GM12878 (cell line): ENCODE measurements around the gene RAB43. TPM values are rescaled to one million over a fixed set of nuclear protein-coding genes. Genes with fewer than 3 reads are reported as not detected.
"Not testable (repeated sequence)": the region's sequence is repeated elsewhere in the genome, so short reads cannot be mapped to it uniquely, and the experiment has no call there.

Experiments used
- ATAC-seq: fragments of 200-7000 bp; cut with Tn5 transposase; 3 replicates; pipeline ENCODE4 v1.9.1; 2020; ENCODE audit warnings: mild to moderate bottlenecking, moderate library complexity
- BruUV-seq: library from RNA; stranded (reverse); fragments of 400-500 nt; replicated peaks from 2 replicates; lab custom pipeline; 2021; lab: Mats Ljungman, UMichigan
- CTCF ChIA-PET: fragments of 300-600 bp; sonication (Branson Sonifier 250); formaldehyde crosslinking; extraction: SDS; loops from one replicate; lab custom pipeline; 2021; ENCODE audit warnings: inconsistent platforms; lab: Yijun Ruan, JAX
- POLR2A ChIA-PET: fragments of 350-600 bp; formaldehyde crosslinking; extraction: SDS; loops from one replicate; lab custom pipeline; 2021; ENCODE audit warnings: inconsistent platforms; lab: Charles Lee
- RAD21 ChIA-PET: fragments of 300-600 bp; sonication (Branson Sonifier 250); formaldehyde crosslinking; loops from one replicate; lab custom pipeline; 2023; ENCODE audit warnings: antibody characterized with exemption; ENCODE audit not compliant: unreplicated experiment; lab: Charles Lee
- SMC1A ChIA-PET: fragments of 300-600 bp; sonication (Branson Sonifier 250); formaldehyde crosslinking; loops from one replicate; lab custom pipeline; 2023; ENCODE audit not compliant: unreplicated experiment, uncharacterized antibody; lab: Charles Lee
- DNase-seq: peaks from one replicate; pipeline ENCODE4 v3.0.0-alpha.2; 2011; ENCODE audit warnings: low read depth, low spot score
- FAIRE-seq: peaks from 3 replicates; lab custom pipeline; 2011; peaks lifted over from hg19 to GRCh38; lab: Jason Lieb, UNC
- H2AFZ ChIP-seq: 2 replicates; pipeline ENCODE4 v1.6.0; 2011; ENCODE audit warnings: low read depth, low read length, control low read depth; ENCODE audit not compliant: control insufficient read depth
- H3K27ac ChIP-seq: 2 replicates; pipeline ENCODE4 v1.5.1; 2011; ENCODE audit warnings: control low read depth; ENCODE audit not compliant: control insufficient read depth, insufficient read depth
- H3K27me3 ChIP-seq, 2 experiments: replicated peaks in 1 of 2; 2 replicates each; pipeline versions ENCODE4 v1.6.0 to v1.6.1; 2011; ENCODE audit warnings: low read length in 1 of 2; ENCODE audit not compliant: control insufficient read depth in 2 of 2, insufficient read depth in 2 of 2
- H3K36me3 ChIP-seq, 2 experiments: 2 replicates each; pipeline ENCODE4 v1.5.1; 2011; ENCODE audit warnings: low read length in 1 of 2; ENCODE audit not compliant: control insufficient read depth in 2 of 2, insufficient read depth in 2 of 2
- H3K4me1 ChIP-seq: 2 replicates; pipeline ENCODE4 v1.6.1; 2011; ENCODE audit warnings: mild to moderate bottlenecking, low read length, moderate library complexity, mixed read lengths; ENCODE audit not compliant: control insufficient read depth, insufficient read depth
- H3K4me2 ChIP-seq: 2 replicates; pipeline ENCODE4 v1.6.0; 2011; ENCODE audit warnings: control low read depth; ENCODE audit not compliant: control insufficient read depth, insufficient read depth
- H3K4me3 ChIP-seq: fragments of 200-600 bp; sonication (generic); 2 replicates; pipeline ENCODE4 v1.5.1; 2016
- H3K79me2 ChIP-seq: 2 replicates; pipeline ENCODE4 v1.6.0; 2011; ENCODE audit warnings: low read length; ENCODE audit not compliant: control insufficient read depth, insufficient read depth
- H3K9ac ChIP-seq: 2 replicates; pipeline ENCODE4 v1.8.0; 2011; ENCODE audit warnings: low read length, control low read depth, mixed read lengths; ENCODE audit not compliant: control insufficient read depth, insufficient read depth
- H3K9me3 ChIP-seq: replicated peaks from 3 replicates; pipeline ENCODE4 v1.5.1; 2011; ENCODE audit warnings: mild to moderate bottlenecking, low read length; ENCODE audit not compliant: control insufficient read depth, insufficient read depth
- H4K20me1 ChIP-seq: 2 replicates; pipeline ENCODE4 v1.6.0; 2011; ENCODE audit not compliant: control insufficient read depth, insufficient read depth
- BRCA1 ChIP-seq: IDR thresholded peaks from 2 replicates; pipeline ENCODE4 v1.6.1; 2011; ENCODE audit warnings: low read depth, low read length, improper control_type of control experiment
- CEBPZ ChIP-seq: fragments of 150-350 bp; IDR thresholded peaks from 2 replicates; pipeline ENCODE4 v1.6.1; 2016; ENCODE audit warnings: low read depth, low read length
- EED ChIP-seq: sonication (generic); IDR thresholded peaks from 2 replicates; pipeline ENCODE4 v1.6.1; 2016; ENCODE audit warnings: antibody characterized with exemption, low read depth
- NFYB ChIP-seq: IDR thresholded peaks from 2 replicates; pipeline ENCODE4 v1.6.1; 2011; ENCODE audit warnings: low read depth, mild to moderate bottlenecking, low read length, improper control_type of control experiment, moderate library complexity; ENCODE audit not compliant: insufficient read depth
- WGBS: methylation state at CpG from one replicate; pipeline ENCODE4 v1.1.6; 2016; ENCODE audit warnings: low lambda C conversion rate; ENCODE audit not compliant: insufficient replicate concordance, insufficient coverage; ENCODE audit errors: missing lambda C conversion rate; 5-methylcytosine and 5-hydroxymethylcytosine counted together
- in situ Hi-C: fragments of 300-500 bp; cut with MboI; formaldehyde crosslinking; loops from 9 replicates; pipeline ENCODE4 v1.14.3; 2018; ENCODE audit warnings: mixed read lengths
- intact Hi-C: fragments of 100-400 bp; cut with micrococcal nuclease; formaldehyde crosslinking; loops from one replicate; pipeline ENCODE4 v1.14.2; 2022; ENCODE audit not compliant: unreplicated experiment
- polyA plus RNA-seq, 11 experiments: library from polyadenylated mRNA; depleted of rRNA in 4 of 11; unstranded in 6 of 11; stranded (reverse) in 5 of 11; fragments of >200 nt; fragmentation: Nextera tagmentation in 4 of 11; fragmentation: Illumina TruSeq in 1 of 11; extraction: Ambion mirVana in 4 of 11; extraction: Trizol in 1 of 11; gene quantifications; 1 replicate in 1 of 11; 2 replicates in 10 of 11; pipeline versions ENCODE4 v1.2.1 to v1.2.3, GENCODE V29; 2011 to 2016; ENCODE audit warnings: inconsistent platforms in 2 of 11, missing spikeins in 2 of 11, low read depth in 1 of 11
- total RNA-seq, 4 experiments: library from RNA; depleted of rRNA in 3 of 4; stranded (reverse); fragments of >200 nt in 3 of 4; fragmentation: Illumina TruSeq in 1 of 4; extraction: Trizol in 1 of 4; gene quantifications; 2 replicates each; pipeline versions ENCODE4 v1.2.1 to v1.2.3, GENCODE V29; 2013 to 2021

RAB43 gene
- total and polyA plus RNA-seq, 10 of the 15 experiments (the other 5 are each of a cell fraction or from before 2014, with no cell fraction given) = 0.08 to 14.0 (median 4.0) TPM

GRCh38 chr3:129070086-129070885, 51.3 kb downstream of the RAB43 start (continued):
- TF ChIP-seq EED (no peak), BRCA1 (no peak), CEBPZ (no peak)
- TF ChIP-seq, all 136 proteins: peak for 0

GRCh38 chr3:129069313-129070085, 52.1 kb downstream of the RAB43 start:
- H3K36me3 ChIP-seq, H3K9ac ChIP-seq, H3K79me2 ChIP-seq, H4K20me1 ChIP-seq, FAIRE-seq, H3K27me3 ChIP-seq, ATAC-seq, H3K4me1 ChIP-seq, H3K4me3 ChIP-seq, H3K27ac ChIP-seq, H3K9me3 ChIP-seq, in situ Hi-C loops, DNase-seq, BruUV-seq: not testable (repeated sequence)
- ChIA-PET CTCF (interaction anchor here (1.2 to 6.7 kb wide), 2 partner anchors 17 to 99 kb away, joined by 9 to 43 read pairs; no protein-coding TSS in a partner anchor), RAD21 (interaction anchor here (1.0 to 2.2 kb wide), 2 partner anchors 16 kb away, joined by 4 to 9 read pairs; no protein-coding TSS in a partner anchor)
- 42% methylated on average over 13 of the region's 13 CpGs for WGBS
- 0 out of 2 replicates have a peak, but pooled peaks have one; percentile 16 for TF ChIP-seq NFYB
- TF ChIP-seq, all 136 proteins: peak for 1; not testable (repeated sequence) for 135
- ChIA-PET SMC1A (interaction anchor here (1.1 kb wide), 1 partner anchor 16 kb away, joined by 3 read pairs; no protein-coding TSS in a partner anchor), POLR2A (interaction anchor here (1.1 kb wide), 1 partner anchor 180 kb away, joined by 3 read pairs; the partner anchor contains the start of gene COPG1)
- intact Hi-C loops, H2AFZ ChIP-seq, H3K4me2 ChIP-seq: not testable (repeated sequence)
